Measurements from ENCODE around the gene FGFR4.

- no peak for TF ChIP-seq POLR2A (IDR thresholded peaks at IDR 0.05)
- no peak for TF ChIP-seq CTCF (IDR thresholded peaks at IDR 0.05)
Measured at GRCh38 chr5:177067503-177067902, 19.2 kb upstream of the FGFR4 start.

Data from suprapubic skin (tissue), 3 donors.